Omental fat pad (tissue), 4 donors: ENCODE measurements around the gene SAMD11. TPM values are rescaled to one million over a fixed set of nuclear protein-coding genes. Genes with fewer than 3 reads are reported as not detected.

ENCODE experiments used
- ATAC-seq: fragments of 150-250 bp; one replicate; pipeline ENCODE4 v1.9.1; 2016; ENCODE audit warnings: mild to moderate bottlenecking, moderate library complexity; ENCODE audit not compliant: low FRiP score
- DNase-seq: peaks from one replicate; pipeline ENCODE4 v3.0.0-alpha.2; 2019; ENCODE audit warnings: low spot score
- total RNA-seq, 4 donors: library from RNA; depleted of rRNA; stranded (reverse); fragments of >200 nt; gene quantifications; one replicate each; pipeline ENCODE4 v1.1.0, GENCODE V29; 2016
- TF ChIP-seq, protein P1 (sequence below), 3 donors: fragments of 450-650 bp; IDR thresholded peaks; one replicate each; pipeline ENCODE4 v1.5.1; 2016 to 2017; ENCODE audit warnings: antibody characterized with exemption in 3 of 3, mild to moderate bottlenecking in 3 of 3, moderate library complexity in 2 of 3

Gene SAMD11
- total RNA-seq, 4 donors from 2014 or later: 0.96 to 7.7 (median 1.3) TPM

DNA sequence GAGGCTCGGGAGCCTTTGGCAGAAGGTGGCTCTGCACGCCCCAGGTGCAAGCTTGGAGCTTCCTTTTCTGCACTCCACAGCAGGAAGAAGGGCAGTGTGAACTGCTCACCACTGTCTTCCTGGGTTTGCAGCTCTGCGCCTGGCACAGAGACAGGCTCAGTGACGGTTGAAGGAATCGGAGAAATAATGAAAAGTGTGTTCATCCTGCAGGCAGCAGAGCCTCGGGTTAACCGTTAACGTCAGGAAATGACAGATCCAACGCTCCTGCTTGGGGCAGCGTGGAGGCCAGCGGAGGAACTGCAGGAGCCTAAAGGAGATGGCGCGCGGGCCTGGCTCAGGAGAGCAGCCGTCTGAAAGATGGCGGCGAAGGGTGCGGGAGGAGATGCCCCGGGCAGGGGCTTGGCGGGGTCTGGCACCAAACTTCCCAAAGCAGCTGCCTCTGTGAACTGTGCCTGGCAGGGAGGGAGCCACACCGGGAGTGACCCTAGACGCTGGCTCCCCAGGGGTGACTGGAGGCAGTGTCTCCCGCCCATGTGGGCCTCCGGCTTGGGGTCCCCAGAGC lies 10.9 kb upstream of the SAMD11 start:
- TF ChIP-seq, protein P1, sequence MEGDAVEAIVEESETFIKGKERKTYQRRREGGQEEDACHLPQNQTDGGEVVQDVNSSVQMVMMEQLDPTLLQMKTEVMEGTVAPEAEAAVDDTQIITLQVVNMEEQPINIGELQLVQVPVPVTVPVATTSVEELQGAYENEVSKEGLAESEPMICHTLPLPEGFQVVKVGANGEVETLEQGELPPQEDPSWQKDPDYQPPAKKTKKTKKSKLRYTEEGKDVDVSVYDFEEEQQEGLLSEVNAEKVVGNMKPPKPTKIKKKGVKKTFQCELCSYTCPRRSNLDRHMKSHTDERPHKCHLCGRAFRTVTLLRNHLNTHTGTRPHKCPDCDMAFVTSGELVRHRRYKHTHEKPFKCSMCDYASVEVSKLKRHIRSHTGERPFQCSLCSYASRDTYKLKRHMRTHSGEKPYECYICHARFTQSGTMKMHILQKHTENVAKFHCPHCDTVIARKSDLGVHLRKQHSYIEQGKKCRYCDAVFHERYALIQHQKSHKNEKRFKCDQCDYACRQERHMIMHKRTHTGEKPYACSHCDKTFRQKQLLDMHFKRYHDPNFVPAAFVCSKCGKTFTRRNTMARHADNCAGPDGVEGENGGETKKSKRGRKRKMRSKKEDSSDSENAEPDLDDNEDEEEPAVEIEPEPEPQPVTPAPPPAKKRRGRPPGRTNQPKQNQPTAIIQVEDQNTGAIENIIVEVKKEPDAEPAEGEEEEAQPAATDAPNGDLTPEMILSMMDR (IDR thresholded peaks at IDR 0.05): no peak
- ATAC-seq (no peak), DNase-seq (peak; percentile 18)

DNA sequence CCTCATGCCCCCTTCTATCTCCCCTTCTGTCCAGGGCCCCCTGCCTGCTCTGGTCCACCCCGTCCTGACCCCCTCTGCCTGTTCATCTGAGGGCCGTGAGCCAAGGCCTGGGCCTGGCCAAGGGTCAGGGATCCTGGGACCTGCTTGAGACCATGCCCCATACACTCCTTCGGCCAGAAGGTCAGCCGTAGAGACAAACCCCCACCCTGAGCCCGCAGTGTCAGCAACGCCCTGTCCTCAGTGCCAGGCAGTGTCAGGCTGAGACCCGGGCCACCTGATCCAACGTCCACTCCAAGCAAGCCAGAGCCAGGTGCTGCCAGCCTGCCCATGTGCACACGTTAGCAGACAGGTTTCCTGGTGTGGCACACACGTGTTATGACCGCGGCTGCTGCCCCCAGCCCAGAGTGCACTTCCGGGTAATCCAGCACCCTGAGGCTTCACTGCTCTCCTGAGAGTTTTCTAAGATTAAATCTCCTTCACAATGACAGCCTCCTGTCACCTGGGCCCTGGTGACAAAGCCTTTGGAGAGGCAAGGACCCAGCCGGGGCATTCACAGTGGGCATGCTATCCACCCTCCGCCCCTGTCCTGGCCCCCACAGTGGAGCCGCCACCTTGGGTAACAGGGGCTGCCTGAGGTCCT lies 10.1 kb upstream of the SAMD11 start:
- ATAC-seq (no peak), DNase-seq (no peak)
- TF ChIP-seq, protein P1 (IDR thresholded peaks at IDR 0.05): no peak

DNA sequence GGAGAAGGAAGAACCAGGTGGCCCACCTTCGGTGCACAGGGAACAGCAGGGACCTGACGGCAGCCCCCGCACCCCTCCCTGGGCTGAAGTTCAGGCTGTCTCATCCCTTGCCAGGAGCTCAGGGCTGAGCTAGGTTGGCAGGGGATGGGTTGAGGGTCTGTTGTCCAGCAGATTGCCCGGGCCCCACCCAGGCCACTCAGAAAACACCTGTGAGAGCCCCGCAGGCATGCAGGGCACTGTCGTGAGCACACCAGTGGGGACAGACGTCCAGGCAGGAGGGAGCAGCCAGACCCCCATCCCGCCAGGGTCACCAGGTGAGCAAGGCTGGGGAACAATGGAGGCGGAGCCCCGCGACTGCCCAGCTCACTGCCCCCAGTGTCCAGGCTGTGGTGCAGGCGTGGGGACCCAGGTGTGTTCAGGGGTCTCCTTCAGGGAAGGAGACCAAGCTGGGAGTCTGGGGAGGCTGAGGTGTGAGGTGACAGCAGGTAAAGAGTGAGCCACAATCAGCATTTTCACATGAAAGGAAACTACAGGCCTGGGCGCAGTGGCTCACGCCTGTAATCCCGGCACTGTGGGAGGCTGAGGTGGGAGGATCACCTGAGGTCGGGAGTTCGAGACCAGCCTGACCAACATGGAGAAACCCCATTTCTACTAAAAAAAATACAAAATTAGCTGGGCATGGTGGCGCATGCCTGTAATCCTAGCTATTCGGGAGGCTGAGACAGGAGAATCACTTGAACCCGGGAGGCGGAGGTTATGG lies 9.4 kb upstream of the SAMD11 start:
- no peak for ATAC-seq
- no peak for DNase-seq
- TF ChIP-seq, protein P1 (IDR thresholded peaks at IDR 0.05): no peak

DNA sequence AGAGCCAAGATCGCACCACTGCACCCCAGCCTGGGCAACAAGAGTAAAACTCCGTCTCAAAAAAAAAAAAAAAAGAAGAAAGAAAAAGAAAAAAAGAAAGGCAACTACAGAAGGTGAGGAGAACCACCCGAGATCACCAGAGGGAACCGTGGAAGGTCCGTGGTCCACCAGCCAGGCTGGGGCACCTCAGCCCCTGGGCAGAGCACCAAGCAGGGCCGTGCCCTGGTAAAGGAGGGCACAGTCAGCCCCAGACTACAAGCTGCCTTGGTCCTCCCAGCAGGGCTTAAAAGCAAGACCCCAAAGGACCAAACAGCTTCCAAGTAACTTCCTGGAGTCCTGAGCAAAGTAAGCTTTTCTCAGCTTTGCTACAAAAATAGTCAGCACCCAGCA lies 8.8 kb upstream of the SAMD11 start:
- DNase-seq: no peak
- TF ChIP-seq, protein P1 (IDR thresholded peaks at IDR 0.05): no peak
- ATAC-seq: no peak

DNA sequence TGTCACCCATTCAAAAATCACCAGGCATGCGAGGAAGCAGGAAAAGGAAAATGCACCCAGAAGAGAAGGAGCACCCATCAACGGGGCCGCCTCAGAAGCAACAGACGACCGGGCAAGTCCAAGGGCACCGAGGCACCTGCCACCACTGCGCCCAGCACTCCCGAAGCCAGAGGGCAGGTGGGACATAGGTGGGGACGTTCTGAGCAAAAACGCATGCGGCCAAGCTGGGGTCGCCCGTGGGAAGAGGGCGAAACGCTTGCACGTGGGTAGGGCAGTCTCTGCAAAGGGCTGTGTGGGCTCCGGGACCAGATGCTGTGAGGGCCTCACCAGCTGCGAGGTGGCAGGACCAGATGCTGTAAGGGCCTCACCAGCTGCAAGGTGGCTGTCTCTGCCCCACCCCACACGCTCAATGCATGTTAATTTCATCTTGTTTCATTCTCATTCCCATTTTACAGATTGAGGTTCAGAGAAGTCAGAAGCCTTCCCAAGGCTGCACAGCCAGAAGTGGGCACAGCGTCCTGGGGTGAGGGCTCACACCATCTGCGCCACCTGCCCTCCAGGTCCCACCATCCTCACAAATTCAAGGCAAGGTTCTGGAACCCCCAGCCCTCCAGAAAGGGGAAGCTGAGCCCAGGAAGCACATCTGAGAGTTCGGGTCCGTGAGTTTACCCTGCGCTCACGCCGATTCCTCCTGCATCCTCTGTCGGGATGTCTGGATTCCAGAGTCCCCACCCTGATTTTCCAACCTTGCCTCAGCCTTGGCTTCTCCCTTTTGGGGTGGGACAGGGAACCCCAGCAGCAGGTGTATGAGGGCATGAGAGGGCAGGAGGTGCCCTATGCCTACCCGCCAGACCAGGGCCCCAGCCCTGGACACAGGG lies 8.2 kb upstream of the SAMD11 start:
- DNase-seq: no peak
- TF ChIP-seq, protein P1 (IDR thresholded peaks at IDR 0.05): no peak
- no peak for ATAC-seq

DNA sequence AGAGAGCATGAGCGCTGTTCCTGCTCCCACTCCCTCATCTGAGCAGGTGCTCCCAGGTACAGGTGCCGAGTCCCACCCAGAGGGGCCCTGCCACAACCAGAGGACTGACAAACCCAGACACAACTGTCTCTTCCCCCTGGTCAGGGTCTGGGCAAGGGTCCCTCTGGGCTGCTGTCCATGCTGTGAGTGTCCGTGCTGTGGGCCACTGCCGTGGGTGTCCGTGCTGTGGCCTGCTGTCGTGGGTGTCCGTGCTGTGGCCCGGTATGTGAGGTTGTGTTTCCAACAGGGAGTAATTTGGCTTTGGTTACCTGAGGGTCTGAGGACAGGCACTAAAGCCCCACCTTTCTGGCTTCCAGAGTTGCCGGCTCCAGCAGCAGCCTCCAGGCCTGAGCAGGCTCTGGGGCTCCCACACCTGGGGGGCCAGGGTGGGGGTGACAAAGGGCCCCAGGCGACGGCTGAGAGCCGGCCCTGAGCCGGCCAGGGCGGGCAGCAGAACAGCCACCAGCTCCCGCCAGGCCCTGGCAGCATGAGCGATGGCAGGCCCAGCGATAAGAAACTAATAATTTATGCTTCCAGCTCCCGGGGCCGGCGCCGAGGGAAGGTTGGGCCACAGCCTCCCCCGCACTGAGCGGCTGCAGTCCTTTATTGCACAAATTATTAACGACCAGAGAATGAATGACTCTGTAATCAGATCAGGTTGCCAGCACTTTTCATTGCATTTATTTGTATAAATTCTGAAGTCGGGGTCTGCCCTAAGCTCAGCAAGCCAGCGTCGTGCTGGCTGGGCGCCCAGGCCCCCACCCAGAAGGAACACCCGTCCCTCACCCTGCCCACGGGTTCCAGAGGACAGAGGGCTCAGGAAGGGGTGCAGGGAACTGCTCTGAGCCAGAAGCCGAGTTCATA lies 7.3 kb upstream of the SAMD11 start:
- ATAC-seq: peak; percentile 45

More for the DNA sequence above, 7.3 kb upstream of the SAMD11 start:
- no peak for DNase-seq
- TF ChIP-seq, protein P1 (IDR thresholded peaks at IDR 0.05): no peak
